C1 segment of cervical spinal cord (tissue), 14 donors: ENCODE results near the gene STPG3.

Experiments
- DNase-seq, 14 donors: peaks; one replicate each; lab custom pipeline; 2025; lab: John Stamatoyannopoulos, UW

Gene STPG3

DNA sequence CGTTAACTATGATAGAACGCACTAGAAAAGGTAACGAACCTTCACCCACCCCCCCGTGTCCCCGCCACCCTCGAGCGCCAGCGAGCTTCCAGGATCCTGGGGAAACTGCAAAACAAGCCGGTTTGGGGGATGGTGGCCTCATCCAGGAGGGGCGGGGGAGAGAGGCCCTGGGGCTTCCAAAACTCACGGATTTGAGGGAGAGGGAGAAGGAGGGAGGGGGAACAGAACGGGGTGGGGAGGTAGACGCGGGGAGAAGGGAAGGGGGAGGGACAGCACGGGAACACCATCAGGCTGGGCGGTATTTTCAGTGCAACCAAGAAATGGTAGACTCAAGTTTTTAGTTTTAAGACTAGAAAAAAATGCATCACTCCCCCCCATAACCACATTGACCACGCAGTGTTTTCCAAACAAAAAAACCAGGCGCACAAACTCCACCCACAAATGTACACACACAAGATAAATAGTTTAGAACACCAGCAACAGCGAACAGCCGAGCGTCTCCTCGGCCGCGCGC is 49.5 kb downstream of the STPG3 start:
- DNase-seq, result no peak

DNA sequence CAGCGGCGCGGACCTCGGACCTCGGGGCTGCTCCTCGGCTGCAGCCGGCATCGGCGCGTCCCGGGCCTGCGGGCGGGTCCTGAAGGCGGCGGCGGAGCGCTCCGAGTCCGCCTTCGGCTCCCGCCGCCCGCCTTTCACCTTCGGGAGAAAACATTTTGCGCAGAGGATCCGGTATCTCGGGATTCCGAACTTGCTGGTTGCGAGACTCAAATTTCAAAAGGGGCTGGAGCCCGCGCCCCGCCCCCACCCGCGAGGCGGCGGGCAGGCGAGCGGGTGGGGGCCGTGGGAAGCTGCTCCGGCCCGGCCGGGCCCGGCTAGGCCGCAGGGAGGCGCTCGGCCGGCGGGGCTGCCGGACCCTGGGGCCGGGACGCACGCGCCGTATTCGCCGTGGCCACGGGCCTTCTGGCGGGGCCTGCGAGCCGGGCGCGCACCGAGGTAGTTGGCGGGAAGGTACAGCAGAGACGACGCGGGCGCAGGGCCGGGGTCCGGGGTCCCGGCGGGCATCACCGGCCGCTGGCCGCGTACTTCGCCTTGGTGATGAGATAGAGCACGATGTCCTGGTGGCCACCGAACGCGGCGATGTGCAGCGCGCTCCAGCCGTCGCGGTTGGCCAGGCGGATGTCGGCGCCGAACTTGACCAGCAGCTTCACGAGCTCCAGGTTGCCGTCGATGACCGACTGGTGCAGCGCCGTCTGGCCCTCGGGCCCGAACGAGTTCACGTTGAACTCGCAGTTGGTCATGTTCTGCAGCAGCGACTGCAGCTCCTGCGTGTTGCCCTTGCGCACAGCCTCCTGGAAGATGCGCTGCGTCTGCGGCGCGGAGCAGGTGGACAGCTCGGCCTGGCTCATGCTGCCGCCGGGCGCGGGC is 50.2 kb downstream of the STPG3 start:
- DNase-seq, result no peak

DNA sequence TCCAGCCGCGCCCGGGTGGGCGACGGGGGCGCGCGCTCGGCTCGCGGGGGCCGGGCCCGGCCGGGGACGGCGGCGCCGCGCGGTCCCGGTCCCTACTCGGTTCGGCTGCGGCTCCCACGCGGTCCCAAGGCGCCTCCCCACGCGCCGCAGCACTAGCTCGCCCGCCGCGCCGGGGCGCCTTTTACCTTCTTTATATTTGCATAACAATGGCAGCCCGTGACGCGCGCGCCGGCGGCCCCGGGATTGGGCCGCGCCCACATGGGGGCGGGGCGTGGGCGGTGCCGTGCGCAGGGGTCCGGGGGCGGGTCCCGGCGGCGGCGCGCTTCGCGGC is 51.0 kb downstream of the STPG3 start, which contains the start of gene NRARP:
Gene NRARP (minus strand): TSS at position 154 of the 331 bp plus-strand sequence. CDS start 343 bp downstream, outside the sequence.
- DNase-seq, result peak in 12 of 14 donors; percentile 34 to 88 (median 71)

DNA sequence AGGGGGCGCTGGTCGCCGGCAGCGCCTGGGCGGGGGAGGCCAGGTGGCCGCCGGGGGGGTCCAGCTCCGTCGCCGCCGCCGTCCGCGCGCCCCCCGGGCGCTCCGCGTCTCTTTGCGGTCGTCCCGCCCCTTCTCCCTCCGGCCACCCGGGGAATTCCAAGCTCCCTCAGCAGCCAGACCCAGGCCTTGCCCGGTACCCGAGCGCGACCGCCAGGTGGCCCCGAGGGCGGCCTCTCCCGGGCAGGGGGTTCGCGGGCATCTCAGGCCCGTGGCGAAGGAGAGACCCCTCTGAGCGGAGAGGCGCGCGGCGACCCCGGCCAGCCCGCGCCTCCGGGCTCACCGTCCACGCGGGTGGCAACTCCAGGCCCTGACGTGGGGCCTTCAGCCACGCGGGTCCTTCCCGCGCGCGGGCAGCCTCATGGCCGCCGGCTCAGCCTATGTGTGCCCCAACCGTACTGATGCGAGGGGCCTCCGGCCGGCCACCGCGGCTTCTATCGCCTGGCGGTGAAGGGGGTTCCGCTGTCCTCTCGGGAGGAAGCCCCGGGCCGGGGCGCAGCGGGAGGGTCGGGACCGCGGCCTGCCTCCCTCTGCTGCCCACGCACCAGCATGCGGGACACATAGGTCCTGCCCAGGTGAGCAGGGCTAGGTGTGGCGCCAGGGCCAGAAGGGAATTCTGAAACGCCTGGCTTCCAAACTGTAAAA is 51.5 kb downstream of the STPG3 start:
- no peak for DNase-seq
